Right renal pelvis (tissue), 4 donors: ENCODE data around the gene BMPER. TPM values are rescaled to one million over a fixed set of nuclear protein-coding genes. Genes with fewer than 3 reads are reported as not detected.

Source experiments
- DNase-seq, 4 donors: peaks; one replicate each; pipeline ENCODE4 v3.0.0-alpha.2; 2013; ENCODE audit warnings: low read depth in 4 of 4, low spot score in 3 of 4, missing footprints in 1 of 4
- polyA plus RNA-seq, 4 donors: library from polyadenylated mRNA; unstranded; fragments of 120-200 nt; gene quantifications; one replicate each; pipeline ENCODE4 v1.2.1, GENCODE V29; 2013; ENCODE audit not compliant: insufficient read length in 4 of 4

The BMPER gene
- polyA plus RNA-seq, 4 donors: 12.9 to 22.8 (median 21.2) TPM

DNA sequence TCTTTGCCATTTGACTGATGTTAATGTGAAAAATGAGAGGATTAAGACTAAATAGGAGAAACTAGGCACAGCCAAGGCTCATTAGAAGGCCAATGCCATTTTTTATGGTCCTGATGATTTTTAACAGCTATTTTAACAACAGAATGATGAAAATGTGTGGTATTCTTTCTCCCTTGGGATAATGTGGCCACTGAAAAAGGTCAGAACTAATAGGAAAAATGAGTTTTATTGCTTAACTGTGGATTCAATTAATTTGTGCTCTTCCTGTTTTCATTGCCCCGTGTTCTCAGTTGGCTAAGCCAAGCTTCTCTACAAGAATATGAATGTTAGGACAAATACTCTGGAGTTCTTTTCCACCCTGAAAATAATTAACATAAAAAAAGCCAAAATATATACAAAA lies 56.6 kb downstream of the BMPER start:
- DNase-seq: no peak

DNA sequence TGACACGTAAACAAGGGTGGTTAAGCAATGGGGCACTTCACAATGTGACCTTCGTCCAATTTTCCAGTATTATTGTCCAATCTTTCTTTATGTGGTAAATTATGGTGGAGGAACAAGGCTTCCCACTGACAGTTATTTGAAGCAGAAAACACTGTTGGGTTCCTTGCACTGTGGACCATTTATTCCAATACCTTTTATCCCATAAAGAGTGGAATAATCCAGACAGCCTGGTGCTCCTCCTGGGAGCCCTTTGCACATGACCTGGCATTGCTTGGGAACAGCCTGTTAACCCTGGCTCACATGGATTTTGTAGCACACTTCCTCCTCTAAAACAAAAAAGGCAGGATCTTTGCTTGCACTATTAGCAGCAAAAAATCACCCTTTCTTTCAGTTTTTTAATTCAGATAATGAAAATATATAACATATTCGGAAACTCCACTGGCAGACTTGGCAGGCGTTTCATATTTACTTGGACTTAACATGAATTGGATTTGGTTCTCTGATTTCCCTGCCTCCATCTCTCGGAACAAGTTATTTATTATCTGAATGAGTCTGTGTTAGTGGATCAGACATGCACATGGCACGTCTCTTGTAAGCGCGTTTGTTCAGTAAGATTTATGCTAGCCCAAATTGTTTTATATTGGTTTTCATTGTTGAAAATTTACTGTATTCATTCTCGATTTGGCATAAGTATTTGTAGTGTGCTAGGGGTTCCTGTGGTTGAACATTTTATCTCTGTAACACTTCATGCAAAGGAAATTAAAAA lies 59.3 kb downstream of the BMPER start:
- DNase-seq: peak in 3 of 4 donors; percentile 1 to 20 (median 6)

DNA sequence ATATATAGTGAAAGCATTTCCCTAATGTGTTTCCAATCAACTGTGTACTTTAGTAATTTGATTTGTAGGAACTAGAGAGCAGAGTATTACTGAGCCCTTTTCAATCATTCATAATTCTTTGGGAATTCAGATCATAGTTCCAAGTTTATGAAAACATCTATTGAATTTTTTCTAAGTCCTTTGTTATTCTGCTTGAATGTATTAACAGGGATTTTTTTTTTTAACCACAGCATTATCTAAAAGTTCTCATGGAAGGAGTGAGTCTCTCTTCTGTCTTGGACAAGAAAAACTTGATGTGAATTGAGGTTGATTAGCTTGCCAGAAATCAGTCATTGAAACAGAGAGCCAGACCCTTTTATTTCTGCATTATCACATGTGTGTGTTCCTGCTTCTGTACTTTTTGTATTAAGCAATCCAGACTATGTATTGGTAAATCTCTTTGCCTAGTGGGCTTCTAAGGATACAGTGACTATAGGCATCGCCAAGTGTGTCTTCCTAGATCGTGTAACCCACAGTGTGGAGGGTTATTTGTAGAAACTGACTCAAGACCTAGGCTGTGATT lies 59.9 kb downstream of the BMPER start:
- peak in 1 of 4 donors; percentile 0 for DNase-seq

DNA sequence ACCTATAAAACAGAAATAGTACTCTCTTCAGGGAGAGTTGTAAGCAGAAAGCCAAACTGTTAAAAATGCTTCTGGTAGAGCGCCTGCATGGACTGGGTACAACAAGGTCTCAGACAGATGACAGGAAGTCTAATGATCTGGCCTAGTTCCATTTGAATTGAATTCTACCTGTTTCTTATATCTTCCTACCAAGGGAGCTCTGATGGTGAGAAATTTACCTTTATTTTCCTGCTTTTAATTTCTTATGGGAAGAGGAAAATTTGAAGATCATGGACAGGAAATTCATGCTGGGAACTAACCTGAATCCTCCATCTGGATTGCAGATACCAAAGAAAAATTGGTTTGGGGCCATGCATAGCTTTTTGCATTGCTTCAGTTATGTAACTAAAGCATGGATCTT lies 63.3 kb downstream of the BMPER start:
- no peak for DNase-seq

DNA sequence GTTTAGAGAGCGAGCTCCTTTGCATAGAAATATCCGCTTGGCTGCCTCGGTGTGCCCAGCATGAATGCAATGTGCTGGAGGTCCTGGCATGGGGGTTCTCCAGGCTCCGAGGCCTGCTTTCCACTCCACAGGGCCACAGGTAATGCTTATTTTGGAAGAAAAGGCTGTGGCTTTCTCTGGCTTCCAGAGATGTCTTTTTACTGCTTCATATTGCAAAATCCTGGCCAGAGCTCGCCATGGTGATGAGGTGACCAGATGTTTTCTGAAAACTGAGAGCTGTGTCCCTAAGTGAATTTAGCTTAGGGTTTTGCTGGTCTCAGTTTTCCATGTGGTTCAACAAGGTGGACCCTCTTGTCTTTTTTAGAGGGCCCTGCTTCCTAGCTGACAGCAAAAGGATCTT lies 65.2 kb downstream of the BMPER start:
- no peak for DNase-seq

DNA sequence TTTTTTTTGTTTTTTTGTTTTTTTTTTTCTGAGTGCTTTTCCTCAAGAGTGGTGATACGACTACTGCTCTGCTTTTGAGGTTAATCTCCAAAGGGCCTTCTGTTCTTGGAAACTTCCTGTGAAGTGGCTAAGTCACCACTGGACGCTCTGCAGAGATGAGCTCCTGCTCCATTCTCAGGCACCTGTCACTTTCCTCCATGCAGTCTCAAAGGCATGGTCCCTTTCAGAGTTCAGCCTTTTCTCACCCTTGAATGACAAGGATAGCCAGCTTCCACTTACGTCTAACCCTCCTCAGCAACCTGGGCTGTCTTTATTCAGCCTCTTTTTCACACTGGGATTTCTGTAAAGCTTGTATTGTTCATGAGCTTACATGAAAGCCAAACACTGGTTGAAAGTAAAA lies 65.8 kb downstream of the BMPER start:
- DNase-seq: no peak

DNA sequence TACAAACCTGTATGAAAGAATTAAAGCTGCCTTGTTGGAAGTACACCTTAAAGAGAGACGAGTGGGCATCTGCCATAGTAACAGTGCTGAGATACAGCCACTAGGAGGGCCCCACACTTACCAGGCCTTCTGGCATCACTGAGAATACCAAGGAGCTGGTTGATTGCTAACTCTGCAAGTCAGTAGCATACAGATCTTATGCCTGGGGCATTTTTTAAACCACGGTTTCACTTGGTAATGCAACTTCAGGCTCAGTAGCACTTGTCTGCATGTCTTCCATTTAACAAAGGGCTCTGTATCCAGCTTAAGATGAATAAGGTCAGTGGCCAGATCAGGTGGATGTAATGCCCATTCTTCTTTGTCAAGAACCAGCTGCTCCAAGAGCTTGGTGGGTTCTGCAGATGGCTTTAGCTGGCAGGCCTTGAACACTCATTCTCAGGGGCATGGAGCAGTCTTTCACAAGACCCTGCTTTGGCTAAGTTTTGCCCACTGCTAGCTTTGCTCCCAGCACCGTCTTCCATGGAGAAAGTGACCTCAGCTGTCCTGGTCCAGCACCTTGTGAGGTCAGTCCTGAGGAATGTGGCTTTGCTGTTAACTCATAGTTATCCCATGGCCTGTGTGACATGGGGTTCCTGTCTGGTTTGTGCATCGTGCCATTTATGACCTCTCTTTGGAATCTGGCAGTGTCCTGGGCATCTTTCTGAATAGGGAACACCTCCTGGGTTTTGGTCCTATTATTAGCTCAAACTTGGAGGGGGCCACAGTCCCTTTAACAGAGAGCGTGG lies 68.1 kb downstream of the BMPER start:
- DNase-seq: no peak

DNA sequence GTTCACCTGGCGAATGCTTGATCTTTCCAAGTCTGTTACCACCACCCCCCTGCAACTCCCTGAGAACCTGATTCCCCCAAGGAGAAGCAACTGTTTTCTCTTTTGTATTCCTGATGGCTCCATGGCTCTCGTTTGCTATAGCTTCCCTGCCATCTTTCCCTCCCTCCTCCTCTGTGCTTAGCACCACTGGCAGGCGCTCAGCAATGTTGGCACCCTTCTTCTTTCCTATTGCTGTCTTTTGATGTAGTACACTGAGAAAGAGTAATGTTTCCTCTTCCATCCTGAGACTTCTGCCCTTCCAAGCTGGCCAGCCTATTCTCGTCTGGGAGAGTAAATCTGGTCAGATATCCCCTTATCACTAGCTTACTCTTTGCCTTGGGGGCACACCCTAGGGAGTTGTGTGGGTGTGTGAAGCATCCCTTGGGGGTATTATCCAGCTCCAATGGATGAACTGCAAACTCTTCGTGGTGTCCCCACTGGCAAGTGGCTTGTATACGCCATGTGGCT lies 74.0 kb downstream of the BMPER start:
- DNase-seq: no peak

DNA sequence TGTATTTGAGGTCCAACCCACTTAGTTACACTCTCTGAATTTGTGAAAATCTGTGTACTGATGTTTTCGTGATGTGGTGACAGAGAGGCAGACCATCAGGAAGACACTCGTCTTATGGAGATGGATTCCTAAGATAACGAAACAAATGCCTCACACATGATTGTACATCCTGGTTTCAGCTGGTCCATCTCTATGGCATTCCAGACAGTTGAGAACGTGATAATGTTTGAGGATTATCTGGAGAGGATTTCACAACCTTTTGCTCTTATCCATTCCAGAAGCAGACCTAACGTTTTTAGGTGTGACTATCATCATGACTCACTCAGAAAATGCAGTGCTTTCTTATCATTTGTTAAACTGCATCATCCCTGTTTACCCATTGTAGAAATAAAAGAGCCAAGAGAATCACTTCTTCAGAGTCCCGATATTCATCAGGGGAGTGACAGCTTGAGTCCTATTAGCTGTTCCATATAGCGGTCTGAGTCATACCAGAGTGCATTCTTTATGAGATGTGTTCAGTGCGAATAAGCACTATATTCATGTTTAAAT lies 74.5 kb downstream of the BMPER start:
- DNase-seq: no peak

DNA sequence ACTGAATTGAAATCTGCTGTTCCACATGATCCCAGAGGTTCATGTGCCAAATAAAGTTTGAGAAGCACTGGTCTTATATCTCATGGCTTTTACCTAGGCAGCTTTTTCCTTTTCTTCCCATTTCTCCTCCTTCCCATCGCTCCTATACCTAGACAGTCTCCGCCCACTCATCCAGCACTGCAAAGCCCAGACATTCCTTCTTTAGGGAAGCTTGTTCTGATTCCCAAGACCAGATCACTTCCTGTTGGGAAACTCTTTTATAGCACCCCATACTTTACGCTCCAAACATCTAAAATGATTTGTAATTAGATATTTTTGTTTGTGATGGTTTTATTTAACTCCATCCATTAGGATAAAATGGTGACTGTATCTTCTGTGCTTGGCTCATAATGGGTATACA lies 75.9 kb downstream of the BMPER start:
- no peak for DNase-seq

DNA sequence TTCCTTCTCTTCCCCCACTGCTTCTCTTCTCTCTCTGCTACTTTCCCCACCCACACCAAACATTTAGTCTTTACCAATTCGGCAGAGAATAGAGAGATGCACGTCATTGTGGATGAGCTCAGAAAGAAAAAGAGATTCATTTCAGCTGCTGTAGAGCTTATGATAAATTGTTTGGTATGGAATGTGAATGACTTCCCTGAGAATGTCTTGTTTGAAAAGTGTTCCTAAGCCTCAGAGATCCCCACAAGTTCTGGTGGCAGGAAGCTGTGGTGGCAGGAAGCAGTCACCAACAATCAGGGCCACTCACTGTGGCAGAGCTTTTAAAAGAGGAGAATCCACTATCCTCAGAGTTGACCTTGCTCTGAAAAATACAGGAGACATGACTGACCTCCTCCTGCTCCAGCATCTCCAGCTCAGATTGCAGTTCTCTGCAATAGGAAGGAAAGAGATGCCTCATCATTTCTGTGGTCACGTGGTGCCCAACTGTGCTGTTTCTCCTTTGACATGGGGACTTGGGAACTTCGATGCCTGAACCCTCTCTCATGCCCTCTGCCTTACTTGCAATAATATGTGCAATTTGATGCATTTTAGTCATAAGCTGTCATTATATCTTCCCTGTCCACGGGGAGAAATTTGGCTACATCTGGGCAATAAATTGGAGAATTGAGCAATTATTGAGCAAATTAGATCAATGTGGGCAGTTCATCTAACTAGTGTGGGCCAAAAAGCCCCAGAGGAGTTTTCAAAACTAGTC lies 76.5 kb downstream of the BMPER start:
- DNase-seq: no peak

DNA sequence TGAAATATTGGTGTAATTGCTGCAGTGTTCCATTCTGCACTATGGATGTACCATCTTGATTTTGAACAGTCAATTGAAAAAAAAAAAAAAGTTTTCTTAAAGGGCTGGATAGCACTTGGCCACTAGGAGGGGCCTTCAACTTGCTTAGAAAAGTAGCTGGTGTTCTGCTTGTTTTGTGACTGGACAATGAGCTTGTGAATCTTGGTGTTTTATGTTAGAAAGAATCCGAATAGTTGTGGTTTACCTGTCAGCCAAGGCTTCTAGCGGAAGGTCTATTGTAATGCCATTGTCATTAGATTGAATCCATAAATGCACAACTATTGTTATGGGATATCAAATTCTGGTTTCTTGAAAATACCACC lies 77.1 kb downstream of the BMPER start:
- DNase-seq: no peak

DNA sequence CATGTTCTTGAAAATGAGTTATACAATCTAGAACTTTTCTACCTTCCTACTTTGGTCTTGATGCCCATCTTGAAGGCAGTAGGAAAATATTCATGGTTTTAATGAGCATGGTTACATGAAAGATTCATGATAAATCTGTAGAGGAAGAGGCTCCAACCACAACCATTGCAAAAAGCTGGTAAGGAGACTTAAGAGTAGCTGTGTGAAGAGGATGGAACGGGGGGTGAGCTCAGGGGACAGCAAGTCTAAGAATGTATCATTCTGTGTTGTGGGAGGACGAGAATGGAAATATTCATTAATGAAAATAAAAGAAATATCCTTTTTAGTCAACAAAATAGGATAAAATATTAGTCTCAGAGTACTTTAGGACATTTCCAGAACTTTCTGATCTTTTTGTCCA lies 81.1 kb downstream of the BMPER start:
- DNase-seq: no peak

DNA sequence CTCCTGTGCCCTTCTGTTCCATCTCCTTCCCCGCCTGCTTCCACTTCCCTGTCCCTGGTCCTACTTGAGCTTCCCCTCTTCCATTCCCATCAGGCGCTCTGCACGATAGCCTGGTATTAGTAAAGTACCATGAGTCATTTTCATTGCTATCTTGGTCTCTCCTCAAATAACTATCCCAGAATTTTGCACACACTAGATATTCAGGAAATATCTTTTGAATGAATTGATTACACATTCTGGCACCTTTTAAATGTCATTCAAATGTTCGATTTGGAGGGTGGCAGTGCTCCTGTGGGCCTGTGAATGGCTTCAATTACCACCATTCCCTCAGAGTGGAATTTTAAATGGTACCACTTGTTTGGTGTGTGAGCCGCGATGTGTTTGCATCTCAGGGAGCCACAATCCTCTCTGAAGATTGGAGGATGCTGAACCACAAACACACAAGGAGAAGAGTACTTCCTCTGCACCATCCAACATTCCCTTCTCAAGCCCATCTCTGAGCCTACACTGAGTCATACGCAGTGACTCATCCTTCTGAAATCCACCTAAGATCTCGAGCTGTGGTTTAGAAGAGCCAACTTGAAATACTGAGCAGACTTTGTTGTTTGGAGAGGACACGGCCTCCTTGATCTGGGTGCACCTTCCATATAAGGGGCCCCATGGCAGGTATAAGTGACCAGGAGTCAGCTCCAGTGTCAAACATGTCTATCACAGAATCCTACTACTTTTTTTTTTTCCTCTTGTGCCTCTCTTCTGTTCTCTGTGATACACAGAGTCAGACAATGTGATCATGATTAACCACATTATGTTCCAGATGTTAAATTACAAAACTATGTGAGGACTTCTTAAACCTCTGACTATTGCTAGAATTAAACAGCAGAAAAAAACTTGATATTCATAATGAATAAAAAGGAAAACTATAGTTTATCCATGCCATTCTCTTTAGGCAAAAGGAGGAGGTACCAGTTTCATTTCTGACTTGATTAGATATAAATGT lies 81.9 kb downstream of the BMPER start:
- no peak for DNase-seq

DNA sequence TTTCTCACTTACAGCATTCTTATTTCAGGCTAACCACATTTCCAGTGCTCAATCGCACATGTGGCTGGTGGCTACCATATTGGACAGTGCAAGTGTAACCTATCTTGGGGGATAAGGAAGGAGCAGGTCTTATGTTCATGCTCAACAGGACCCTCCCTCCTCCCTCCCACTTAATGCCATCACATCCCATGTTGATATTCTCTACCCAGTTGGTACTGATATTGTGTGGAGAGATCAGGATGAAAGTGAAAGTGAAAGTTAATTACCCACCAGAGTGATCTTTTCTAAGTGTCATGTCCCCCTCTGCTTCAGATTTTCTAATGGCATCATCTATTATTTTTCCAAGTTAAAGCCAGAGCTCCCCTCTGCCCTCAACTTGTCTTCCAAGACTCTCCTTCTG lies 91.6 kb downstream of the BMPER start:
- no peak for DNase-seq

DNA sequence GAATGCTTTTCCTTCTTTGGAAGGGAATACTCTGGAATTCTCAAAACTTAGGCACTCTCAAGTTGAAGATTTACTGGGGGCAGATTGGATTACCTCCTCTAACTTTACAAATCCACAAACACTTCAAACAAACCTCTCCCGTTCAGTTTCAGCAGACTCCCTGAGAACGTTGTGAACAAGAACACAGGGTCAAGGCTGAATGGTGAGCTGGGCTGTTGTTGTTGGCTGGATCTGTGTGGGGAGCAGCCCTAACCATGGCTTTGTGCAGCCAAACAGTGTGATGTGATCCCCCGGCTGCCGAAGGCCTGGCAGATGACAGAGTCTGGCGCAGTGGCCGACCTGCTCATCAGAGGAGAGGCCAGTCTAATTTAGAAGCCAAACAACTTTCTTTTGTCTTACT lies 93.1 kb downstream of the BMPER start:
- peak in 3 of 4 donors; percentile 5 to 30 (median 12) for DNase-seq

DNA sequence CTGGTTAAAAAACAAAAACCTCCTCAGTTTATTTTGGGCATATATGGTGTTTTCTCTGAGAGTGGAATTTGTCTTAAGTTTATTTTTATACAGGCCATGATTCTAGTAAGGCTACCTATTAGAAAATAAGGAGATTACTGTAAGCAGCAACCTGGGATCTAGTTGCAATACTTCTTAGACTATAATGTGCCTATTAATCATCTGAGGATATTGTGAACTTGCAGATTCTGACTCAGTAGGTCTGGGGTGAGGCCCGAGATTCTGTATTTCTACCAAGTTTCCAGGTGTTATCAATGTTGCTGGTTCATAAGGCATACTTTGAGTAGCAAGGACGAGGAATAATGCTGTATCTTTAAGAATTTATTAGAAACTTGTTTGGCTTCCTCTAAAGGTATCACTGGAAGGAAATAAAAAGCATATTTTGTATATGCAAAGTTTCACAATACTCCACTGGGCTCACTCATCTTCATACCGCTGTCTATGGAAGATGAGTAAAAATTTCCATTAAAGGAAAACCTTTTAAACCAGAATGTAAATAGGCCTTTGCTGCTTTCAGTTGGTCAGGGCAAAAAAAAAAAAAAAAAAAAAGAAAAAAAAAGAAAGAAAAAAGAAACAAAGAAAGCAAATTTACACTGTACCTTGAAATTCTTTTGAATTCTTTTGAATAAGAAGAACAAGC lies 105.8 kb downstream of the BMPER start:
- no peak for DNase-seq

DNA sequence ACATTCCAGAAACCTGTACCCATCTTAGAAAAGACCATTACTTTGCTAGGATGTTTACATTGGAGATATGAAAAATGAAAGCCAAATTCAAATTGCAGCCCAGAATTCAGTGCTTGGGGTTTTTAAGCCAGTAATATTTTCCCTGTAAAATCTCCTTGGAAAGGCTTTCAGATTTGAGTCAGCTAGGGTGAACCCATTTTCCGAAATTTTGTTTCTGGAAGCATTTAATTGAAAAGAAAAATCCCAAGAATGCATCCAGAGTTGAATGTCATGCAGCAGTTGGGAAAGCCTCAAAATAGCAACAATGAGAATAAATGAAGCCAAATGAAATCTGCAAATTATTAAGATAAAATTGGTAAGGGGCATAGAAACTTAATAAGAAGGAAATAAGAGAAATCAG lies 106.4 kb downstream of the BMPER start:
- DNase-seq: no peak

DNA sequence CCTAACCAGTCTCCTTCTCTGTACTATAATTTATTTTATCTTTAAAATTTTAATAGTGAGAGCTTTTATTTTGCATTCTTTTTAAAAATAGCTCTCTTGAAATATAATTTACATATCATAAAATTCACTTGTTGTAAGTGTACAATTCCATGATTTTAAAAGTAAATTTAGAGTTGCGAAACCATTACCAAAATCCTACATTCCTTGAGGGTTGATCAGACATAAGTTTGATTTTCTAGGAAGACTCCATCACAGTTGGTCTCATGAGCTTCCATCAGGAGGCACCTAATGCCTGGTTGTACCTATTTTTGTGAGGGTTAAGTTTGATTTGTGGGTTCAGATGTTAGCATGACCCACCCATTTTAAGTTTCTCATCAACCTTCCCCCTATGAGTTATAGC lies 108.1 kb downstream of the BMPER start:
- DNase-seq: no peak
